A549 (cell line): ENCODE measurements around the gene GPBAR1.

Source experiments
- CEBPB ChIP-seq, 2 experiments: fragments of >200 bp in 1 of 2; sonication (Bioruptor Twin) in 1 of 2; formaldehyde crosslinking in 1 of 2; IDR thresholded peaks; 2 replicates each; pipeline ENCODE4 v1.6.1; 2012 to 2016
- EP300 ChIP-seq, 2 experiments: fragments of >200 bp; sonication (Bioruptor Twin); formaldehyde crosslinking; IDR thresholded peaks; 2 replicates in 1 of 2; 3 replicates in 1 of 2; pipeline ENCODE4 v1.6.1; 2016 to 2017
- JUN ChIP-seq, 2 experiments: fragments of >200 bp; sonication (Bioruptor Twin); formaldehyde crosslinking; IDR thresholded peaks; 2 replicates in 1 of 2; 3 replicates in 1 of 2; pipeline ENCODE4 v1.6.1; 2016 to 2017
- NFE2L2 ChIP-seq: fragments of 150-350 bp; conservative IDR thresholded peaks from 2 replicates; pipeline ENCODE4 v1.6.1; 2014; ENCODE audit warnings: low read length
- POLR2A ChIP-seq: IDR thresholded peaks from 2 replicates; pipeline ENCODE4 v1.6.1; 2012; ENCODE audit warnings: mild to moderate bottlenecking, low read length
- SREBF2 ChIP-seq: fragments of 450-650 bp; IDR thresholded peaks from 2 replicates; pipeline ENCODE4 v1.6.1; 2014; ENCODE audit warnings: mild to moderate bottlenecking, moderate library complexity
- TF ChIP-seq, protein P1 (sequence below): fragments of >200 bp; sonication (Bioruptor Twin); formaldehyde crosslinking; IDR thresholded peaks from 3 replicates; pipeline ENCODE4 v1.5.1; 2016
- TF ChIP-seq, protein P2 (sequence below): fragments of 200-600 bp; sonication (generic); IDR thresholded peaks from 2 replicates; pipeline ENCODE4 v1.6.1; 2016; ENCODE audit warnings: antibody characterized with exemption, mild to moderate bottlenecking, moderate library complexity
- TF ChIP-seq, protein P3 (sequence below): fragments of 450-650 bp; IDR thresholded peaks from 2 replicates; pipeline ENCODE4 v1.6.1; 2014; ENCODE audit warnings: antibody characterized with exemption

DNA sequence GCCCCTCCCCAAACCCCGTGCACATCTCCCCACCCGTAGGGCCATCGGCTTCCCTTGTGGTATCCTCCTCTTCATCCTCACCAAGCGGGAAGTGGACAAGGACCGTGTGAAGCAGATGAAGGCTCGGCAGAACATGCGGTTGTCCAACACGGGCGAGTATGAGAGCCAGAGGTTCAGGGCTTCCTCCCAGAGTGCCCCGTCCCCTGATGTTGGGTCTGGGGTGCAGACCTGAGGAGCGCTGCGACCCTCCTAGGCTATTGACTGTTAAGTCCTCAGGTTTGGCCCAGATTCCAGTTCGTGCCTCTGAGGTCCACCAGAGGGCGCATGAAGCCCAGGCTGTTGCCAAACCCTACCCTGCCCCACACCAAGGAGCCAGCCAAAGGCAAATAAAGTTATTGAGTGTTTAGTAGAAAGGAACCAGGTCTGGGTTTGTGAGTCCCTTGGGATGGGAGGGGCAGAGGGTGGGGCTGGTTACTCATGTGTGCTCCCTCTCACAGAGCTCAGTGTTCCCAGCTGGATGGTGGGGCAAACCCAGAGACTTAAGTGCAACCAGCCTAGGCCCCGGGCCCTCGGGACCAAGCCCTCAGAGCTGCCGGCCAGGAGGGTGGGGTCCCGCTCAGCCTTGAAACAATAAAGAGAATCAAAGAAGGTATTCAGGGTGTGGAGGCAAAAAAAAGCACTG is 11.9 kb downstream of the GPBAR1 start:
- TF ChIP-seq NFE2L2 (no peak), CEBPB (IDR thresholded peaks at IDR 0.05) (peak in 1 of 2 experiments; percentile 61; a peak in 1 of 4 replicates), POLR2A (no peak), EP300 (IDR thresholded peaks at IDR 0.05) (no peak), JUN (IDR thresholded peaks at IDR 0.05) (no peak; a peak in 1 of 5 replicates), SREBF2 (no peak)
- TF ChIP-seq, protein P1, sequence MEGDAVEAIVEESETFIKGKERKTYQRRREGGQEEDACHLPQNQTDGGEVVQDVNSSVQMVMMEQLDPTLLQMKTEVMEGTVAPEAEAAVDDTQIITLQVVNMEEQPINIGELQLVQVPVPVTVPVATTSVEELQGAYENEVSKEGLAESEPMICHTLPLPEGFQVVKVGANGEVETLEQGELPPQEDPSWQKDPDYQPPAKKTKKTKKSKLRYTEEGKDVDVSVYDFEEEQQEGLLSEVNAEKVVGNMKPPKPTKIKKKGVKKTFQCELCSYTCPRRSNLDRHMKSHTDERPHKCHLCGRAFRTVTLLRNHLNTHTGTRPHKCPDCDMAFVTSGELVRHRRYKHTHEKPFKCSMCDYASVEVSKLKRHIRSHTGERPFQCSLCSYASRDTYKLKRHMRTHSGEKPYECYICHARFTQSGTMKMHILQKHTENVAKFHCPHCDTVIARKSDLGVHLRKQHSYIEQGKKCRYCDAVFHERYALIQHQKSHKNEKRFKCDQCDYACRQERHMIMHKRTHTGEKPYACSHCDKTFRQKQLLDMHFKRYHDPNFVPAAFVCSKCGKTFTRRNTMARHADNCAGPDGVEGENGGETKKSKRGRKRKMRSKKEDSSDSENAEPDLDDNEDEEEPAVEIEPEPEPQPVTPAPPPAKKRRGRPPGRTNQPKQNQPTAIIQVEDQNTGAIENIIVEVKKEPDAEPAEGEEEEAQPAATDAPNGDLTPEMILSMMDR, result peak; percentile 83
- TF ChIP-seq, protein P2, sequence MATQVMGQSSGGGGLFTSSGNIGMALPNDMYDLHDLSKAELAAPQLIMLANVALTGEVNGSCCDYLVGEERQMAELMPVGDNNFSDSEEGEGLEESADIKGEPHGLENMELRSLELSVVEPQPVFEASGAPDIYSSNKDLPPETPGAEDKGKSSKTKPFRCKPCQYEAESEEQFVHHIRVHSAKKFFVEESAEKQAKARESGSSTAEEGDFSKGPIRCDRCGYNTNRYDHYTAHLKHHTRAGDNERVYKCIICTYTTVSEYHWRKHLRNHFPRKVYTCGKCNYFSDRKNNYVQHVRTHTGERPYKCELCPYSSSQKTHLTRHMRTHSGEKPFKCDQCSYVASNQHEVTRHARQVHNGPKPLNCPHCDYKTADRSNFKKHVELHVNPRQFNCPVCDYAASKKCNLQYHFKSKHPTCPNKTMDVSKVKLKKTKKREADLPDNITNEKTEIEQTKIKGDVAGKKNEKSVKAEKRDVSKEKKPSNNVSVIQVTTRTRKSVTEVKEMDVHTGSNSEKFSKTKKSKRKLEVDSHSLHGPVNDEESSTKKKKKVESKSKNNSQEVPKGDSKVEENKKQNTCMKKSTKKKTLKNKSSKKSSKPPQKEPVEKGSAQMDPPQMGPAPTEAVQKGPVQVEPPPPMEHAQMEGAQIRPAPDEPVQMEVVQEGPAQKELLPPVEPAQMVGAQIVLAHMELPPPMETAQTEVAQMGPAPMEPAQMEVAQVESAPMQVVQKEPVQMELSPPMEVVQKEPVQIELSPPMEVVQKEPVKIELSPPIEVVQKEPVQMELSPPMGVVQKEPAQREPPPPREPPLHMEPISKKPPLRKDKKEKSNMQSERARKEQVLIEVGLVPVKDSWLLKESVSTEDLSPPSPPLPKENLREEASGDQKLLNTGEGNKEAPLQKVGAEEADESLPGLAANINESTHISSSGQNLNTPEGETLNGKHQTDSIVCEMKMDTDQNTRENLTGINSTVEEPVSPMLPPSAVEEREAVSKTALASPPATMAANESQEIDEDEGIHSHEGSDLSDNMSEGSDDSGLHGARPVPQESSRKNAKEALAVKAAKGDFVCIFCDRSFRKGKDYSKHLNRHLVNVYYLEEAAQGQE, result no peak
- TF ChIP-seq, protein P3, sequence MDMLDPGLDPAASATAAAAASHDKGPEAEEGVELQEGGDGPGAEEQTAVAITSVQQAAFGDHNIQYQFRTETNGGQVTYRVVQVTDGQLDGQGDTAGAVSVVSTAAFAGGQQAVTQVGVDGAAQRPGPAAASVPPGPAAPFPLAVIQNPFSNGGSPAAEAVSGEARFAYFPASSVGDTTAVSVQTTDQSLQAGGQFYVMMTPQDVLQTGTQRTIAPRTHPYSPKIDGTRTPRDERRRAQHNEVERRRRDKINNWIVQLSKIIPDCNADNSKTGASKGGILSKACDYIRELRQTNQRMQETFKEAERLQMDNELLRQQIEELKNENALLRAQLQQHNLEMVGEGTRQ, result no peak
